Esophagus muscularis mucosa (tissue), 4 donors: ENCODE measurements around the gene ST3GAL2. TPM values are rescaled to one million over a fixed set of nuclear protein-coding genes. Genes with fewer than 3 reads are reported as not detected.
A peak's percentile ranks its signal among the peaks of the same experiment; 100 is the strongest.

Source experiments
- DNase-seq: peaks from one replicate; pipeline ENCODE4 v3.0.0-alpha.2; 2017; ENCODE audit errors: extremely low spot score
- H3K27ac ChIP-seq, 4 donors: fragments of 200-600 bp; sonication (generic); replicated peaks in 1 of 4; 1 replicate in 3 of 4; 2 replicates in 1 of 4; pipeline ENCODE4 v1.5.1; 2016 to 2019; ENCODE audit warnings: mild to moderate bottlenecking in 1 of 4
- H3K27me3 ChIP-seq, 4 donors: fragments of 200-600 bp; sonication (generic); one replicate each; pipeline versions ENCODE4 v1.5.1 to v1.6.0; 2016 to 2019
- H3K36me3 ChIP-seq, 4 donors: fragments of 200-600 bp; sonication (generic); one replicate each; pipeline ENCODE4 v1.5.1; 2016 to 2019
- H3K4me1 ChIP-seq, 4 donors: fragments of 200-600 bp; sonication (generic); one replicate each; pipeline ENCODE4 v1.5.1; 2016 to 2019
- H3K4me3 ChIP-seq, 4 donors: fragments of 200-600 bp; sonication (generic); 1 replicate in 2 of 4; 2 replicates in 2 of 4; pipeline ENCODE4 v1.5.1; 2016 to 2019; ENCODE audit warnings: mild to moderate bottlenecking in 4 of 4, moderate library complexity in 1 of 4
- H3K9me3 ChIP-seq, 4 donors: fragments of 200-600 bp; sonication (generic); 1 replicate in 3 of 4; 2 replicates in 1 of 4; pipeline ENCODE4 v1.5.1; 2016 to 2019
- CTCF ChIP-seq, 3 experiments: fragments of 200-600 bp in 2 of 3; fragments of 450-650 bp in 1 of 3; sonication (generic) in 2 of 3; IDR thresholded peaks; one replicate each; pipeline ENCODE4 v1.5.1; 2017 to 2019; ENCODE audit warnings: antibody characterized with exemption in 3 of 3, mild to moderate bottlenecking in 2 of 3, moderate library complexity in 1 of 3
- EP300 ChIP-seq: sonication (generic); formaldehyde crosslinking; IDR thresholded peaks from one replicate; pipeline ENCODE4 v1.6.1; 2017; ENCODE audit warnings: antibody characterized with exemption
- POLR2A ChIP-seq: fragments of 450-650 bp; IDR thresholded peaks from one replicate; pipeline ENCODE4 v1.6.1; 2017; ENCODE audit warnings: antibody characterized with exemption, moderate library complexity, mild to moderate bottlenecking, low read depth
- POLR2AphosphoS5 ChIP-seq, 2 donors: sonication (generic); formaldehyde crosslinking; IDR thresholded peaks; one replicate each; pipeline ENCODE4 v1.6.1; 2017; ENCODE audit warnings: antibody characterized with exemption in 2 of 2
- WGBS: methylation state at CpG from one replicate; pipeline ENCODE4 v1.1.5; 2018; 5-methylcytosine and 5-hydroxymethylcytosine counted together
- intact Hi-C: fragments of 100-400 bp; cut with DNase I; formaldehyde crosslinking; loops from one replicate; pipeline ENCODE4 v1.15.1; 2023
- total RNA-seq, 4 donors: library from RNA; depleted of rRNA; stranded (reverse); fragments of >200 nt; gene quantifications; one replicate each; pipeline versions ENCODE4 v1.1.0 to v1.2.1, GENCODE V29; 2016

ST3GAL2 gene
- total RNA-seq, 4 donors from 2014 or later = 18.6 to 34.9 (median 27.2) TPM

- 94% methylated on average over 6 of the region's 6 CpGs for WGBS
- no peaks in the 10 kb centered on the region for H3K9me3 ChIP-seq
- intact Hi-C loops = loop anchor here (5.0 kb wide), 1 partner anchor 69 kb away; the partner anchor contains the start of gene FCSK
- peaks cover 7 to 50% (median 37%) of the 10 kb centered on the region in 4 donors for H3K36me3 ChIP-seq
- no peak for TF ChIP-seq EP300
- TF ChIP-seq CTCF (IDR thresholded peaks at IDR 0.05) = no peak
- TF ChIP-seq POLR2AphosphoS5 (IDR thresholded peaks at IDR 0.05) = no peak
- TF ChIP-seq POLR2A = no peak
- H3K4me1 ChIP-seq = peaks cover 16 to 26% (median 24%) of the 10 kb centered on the region in 4 donors
- H3K4me3 ChIP-seq = no peak overlapping the region
- H3K27ac ChIP-seq = no peak overlapping the region
- DNase-seq = no peak
- H3K27me3 ChIP-seq = no peaks in the 10 kb centered on the region
Observed at GRCh38 chr16:70383421-70383960, 55.4 kb downstream of the ST3GAL2 start.

GRCh38 chr16:70381604-70382342 is 57.1 kb downstream of the ST3GAL2 start:
- Histone ChIP-seq H3K27ac (peak overlapping the region; percentile 76 to 88 (median 82)), H3K4me3 (peak overlapping the region; percentile 64 to 80 (median 68)), H3K27me3 (no peaks in the 10 kb centered on the region), H3K36me3 (peaks cover 0 to 35% (median 24%) of the 10 kb centered on the region in 4 donors), H3K9me3 (no peaks in the 10 kb centered on the region), H3K4me1 (peaks cover 16 to 26% (median 24%) of the 10 kb centered on the region in 4 donors)
- TF ChIP-seq POLR2AphosphoS5 (IDR thresholded peaks at IDR 0.05) (peak in 1 of 2 donors; percentile 78), EP300 (no peak)
- 60% methylated on average over 14 of the region's 47 CpGs for WGBS
- DNase-seq = peak; percentile 93
- intact Hi-C loops = loop anchor here (2.0 to 5.0 kb wide), 2 partner anchors 57 to 71 kb away; partner anchors contain the start of genes FCSK and ST3GAL2

GRCh38 chr16:70380919-70381603 is 57.8 kb downstream of the ST3GAL2 start:
- Histone ChIP-seq H3K27me3 (no peaks in the 10 kb centered on the region), H3K27ac (peak overlapping the region; percentile 76 to 88 (median 82)), H3K36me3 (peaks cover 0 to 35% (median 25%) of the 10 kb centered on the region in 4 donors), H3K4me3 (peak overlapping the region; percentile 64 to 80 (median 68)), H3K9me3 (no peaks in the 10 kb centered on the region), H3K4me1 (peaks cover 16 to 31% (median 24%) of the 10 kb centered on the region in 4 donors)
- DNase-seq = peak; percentile 99
- 7% methylated on average over 9 of the region's 52 CpGs for WGBS
- TF ChIP-seq EP300 (no peak), POLR2AphosphoS5 (IDR thresholded peaks at IDR 0.05) (peak; percentile 78 to 84), POLR2A (no peak), CTCF (IDR thresholded peaks at IDR 0.05) (peak in 2 of 3 experiments; percentile 3 to 15)
- intact Hi-C loops = loop anchor here (2.0 to 5.0 kb wide), 2 partner anchors 58 to 71 kb away; partner anchors contain the start of genes FCSK and ST3GAL2

GRCh38 chr16:70380248-70380918 is 58.5 kb downstream of the ST3GAL2 start:
- Histone ChIP-seq H3K4me3 (peak overlapping the region; percentile 64 to 80 (median 68)), H3K27ac (peak overlapping the region; percentile 76 to 88 (median 82))

More at GRCh38 chr16:70380248-70380918, 58.5 kb downstream of the ST3GAL2 start:
- peaks cover 16 to 37% (median 27%) of the 10 kb centered on the region in 4 donors for H3K4me1 ChIP-seq
- TF ChIP-seq EP300 (no peak), POLR2A (no peak), POLR2AphosphoS5 (IDR thresholded peaks at IDR 0.05) (no peak), CTCF (IDR thresholded peaks at IDR 0.05) (no peak)
- intact Hi-C loops = loop anchor here (2.0 to 5.0 kb wide), 2 partner anchors 58 to 72 kb away; partner anchors contain the start of genes FCSK and ST3GAL2
- H3K9me3 ChIP-seq = no peaks in the 10 kb centered on the region
- H3K27me3 ChIP-seq = no peaks in the 10 kb centered on the region
- WGBS = 2% methylated on average over 21 of the region's 31 CpGs
- DNase-seq = no peak
- H3K36me3 ChIP-seq = peaks cover 0 to 35% (median 26%) of the 10 kb centered on the region in 4 donors
